Stimulated activated CD4-positive, alpha-beta T cell treated with anti-CD3 and anti-CD28 coated beads, Interleukin-1b, Interleukin-23, amount 100 ng/mL, for 48 hours (primary cell): ENCODE results near the gene SLC26A5.

Experiments used
- DNase-seq: peaks from one replicate; pipeline ENCODE4 v3.0.0-alpha.2; 2020

SLC26A5 gene

GRCh38 chr7:103398483-103399127, 47.4 kb downstream of the SLC26A5 start:
- no peak for DNase-seq

GRCh38 chr7:103396471-103396870, 49.5 kb downstream of the SLC26A5 start:
- DNase-seq = no peak

- DNase-seq = no peak
These were observed 50.9 kb downstream of the SLC26A5 start for GRCh38 chr7:103395071-103395470.

GRCh38 chr7:103394566-103394965, 51.4 kb downstream of the SLC26A5 start:
- DNase-seq = no peak

GRCh38 chr7:103391976-103392375, 54.0 kb downstream of the SLC26A5 start:
- no peak for DNase-seq

GRCh38 chr7:103391150-103391549, 54.9 kb downstream of the SLC26A5 start:
- DNase-seq = no peak

- no peak for DNase-seq
These were observed 56.7 kb downstream of the SLC26A5 start for GRCh38 chr7:103389263-103389662.

- DNase-seq = no peak
These were observed 57.4 kb downstream of the SLC26A5 start for GRCh38 chr7:103388469-103389140.

- DNase-seq = no peak
These were observed 58.8 kb downstream of the SLC26A5 start for GRCh38 chr7:103387242-103387641.

- no peak for DNase-seq
These were observed 64.0 kb downstream of the SLC26A5 start for GRCh38 chr7:103382032-103382402.

GRCh38 chr7:103381280-103382031, 64.6 kb downstream of the SLC26A5 start:
- no peak for DNase-seq

- no peak for DNase-seq
These were observed 65.4 kb downstream of the SLC26A5 start for GRCh38 chr7:103380395-103381191.

- DNase-seq = no peak
These were observed 66.6 kb downstream of the SLC26A5 start for GRCh38 chr7:103379270-103379975.

- DNase-seq = no peak
These were observed 72.0 kb downstream of the SLC26A5 start for GRCh38 chr7:103373866-103374643.

GRCh38 chr7:103369432-103369831, 76.6 kb downstream of the SLC26A5 start:
- no peak for DNase-seq

GRCh38 chr7:103349805-103350204, 96.2 kb downstream of the SLC26A5 start:
- no peak for DNase-seq

GRCh38 chr7:103348959-103349358, 97.0 kb downstream of the SLC26A5 start:
- no peak for DNase-seq

GRCh38 chr7:103348452-103348851, 97.6 kb downstream of the SLC26A5 start:
- no peak for DNase-seq

GRCh38 chr7:103347507-103348267, 98.3 kb downstream of the SLC26A5 start, which contains the start of gene PSMC2:
TSS of gene PSMC2 (plus strand) at chr7:103347643. CDS start at chr7:103347712, 69 bp downstream.
- peak; percentile 86 for DNase-seq

- DNase-seq = no peak
These were observed 99.6 kb downstream of the SLC26A5 start for GRCh38 chr7:103346396-103346795.
